HEK293T (cell line): ENCODE results near the gene AKT1.

Experiments
- CTCF ChIA-PET: fragments of 350-600 bp; formaldehyde crosslinking; extraction: SDS; loops from one replicate; lab custom pipeline; 2021; ENCODE audit warnings: antibody characterized with exemption, inconsistent platforms; lab: Yijun Ruan, JAX
- POLR2A ChIA-PET: fragments of 350-600 bp; formaldehyde crosslinking; extraction: SDS; loops from one replicate; lab custom pipeline; 2020; ENCODE audit warnings: antibody characterized with exemption, inconsistent platforms; lab: Yijun Ruan, JAX
- DNase-seq: peaks from one replicate; pipeline ENCODE4 v3.0.0; 2012; ENCODE audit warnings: mixed read lengths; ENCODE audit errors: extremely low spot score
- ARNT ChIP-seq: fragments of 450-650 bp; IDR thresholded peaks from 2 replicates; pipeline ENCODE4 v1.6.1; 2017; ENCODE audit warnings: mild to moderate bottlenecking
- BHLHE40 ChIP-seq: fragments of 450-650 bp; IDR thresholded peaks from 2 replicates; pipeline ENCODE4 v1.6.1; 2016; ENCODE audit warnings: mild to moderate bottlenecking, moderate library complexity, borderline replicate concordance
- CTBP1 ChIP-seq: fragments of 450-650 bp; IDR thresholded peaks from 2 replicates; pipeline ENCODE4 v1.6.1; 2016; ENCODE audit warnings: borderline replicate concordance
- ELF4 ChIP-seq: fragments of 450-650 bp; IDR thresholded peaks from 2 replicates; pipeline ENCODE4 v1.6.1; 2017; ENCODE audit warnings: antibody characterized with exemption
- FOXA1 ChIP-seq: fragments of 450-650 bp; IDR thresholded peaks from 2 replicates; pipeline ENCODE4 v1.6.1; 2016; ENCODE audit warnings: mild to moderate bottlenecking
- FOXK2 ChIP-seq: fragments of 450-650 bp; IDR thresholded peaks from 2 replicates; pipeline ENCODE4 v1.6.1; 2016; ENCODE audit warnings: mild to moderate bottlenecking
- FOXM1 ChIP-seq: fragments of 450-650 bp; IDR thresholded peaks from 2 replicates; pipeline ENCODE4 v1.6.1; 2017; ENCODE audit warnings: mild to moderate bottlenecking, borderline replicate concordance
- HDGF ChIP-seq: fragments of 450-650 bp; IDR thresholded peaks from 2 replicates; pipeline ENCODE4 v1.6.1; 2017; ENCODE audit warnings: antibody characterized with exemption, borderline replicate concordance
- L3MBTL2 ChIP-seq: fragments of 450-650 bp; conservative IDR thresholded peaks from 2 replicates; pipeline ENCODE4 v1.6.1; 2016; ENCODE audit warnings: mild to moderate bottlenecking
- LEF1 ChIP-seq: fragments of 450-650 bp; IDR thresholded peaks from 2 replicates; pipeline ENCODE4 v1.6.1; 2017; ENCODE audit warnings: mild to moderate bottlenecking, borderline replicate concordance
- NFRKB ChIP-seq: fragments of 450-650 bp; IDR thresholded peaks from 2 replicates; pipeline ENCODE4 v1.6.1; 2016; ENCODE audit warnings: mild to moderate bottlenecking, moderate library complexity
- SP1 ChIP-seq: fragments of 450-650 bp; IDR thresholded peaks from 2 replicates; pipeline ENCODE4 v1.6.1; 2017
- SUZ12 ChIP-seq: fragments of 450-650 bp; IDR thresholded peaks from 2 replicates; pipeline ENCODE4 v1.6.1; 2016; ENCODE audit warnings: mild to moderate bottlenecking
- TARDBP ChIP-seq: fragments of 450-650 bp; IDR thresholded peaks from 2 replicates; pipeline ENCODE4 v1.6.1; 2016
- ZNF384 ChIP-seq: fragments of 450-650 bp; IDR thresholded peaks from 2 replicates; pipeline ENCODE4 v1.6.1; 2016
- TF ChIP-seq, protein P1 (sequence below): fragments of 450-650 bp; IDR thresholded peaks from 2 replicates; pipeline ENCODE4 v1.6.1; 2016

AKT1 gene

GRCh38 chr14:104794099-104794498, 1.4 kb downstream of the AKT1 start:
- peak; percentile 92 for DNase-seq
- POLR2A ChIA-PET = interaction anchor here (0.8 to 2.0 kb wide), 5 partner anchors 10 to 42 kb away, joined by 3 to 6 read pairs (median 5); partner anchors contain the start of gene SIVA1
- TF ChIP-seq L3MBTL2 (no peak), ELF4 (no peak), HDGF (peak; percentile 9; the same call in 1 of the 2 replicates), BHLHE40 (no peak), ZNF384 (no peak)
- CTCF ChIA-PET = interaction anchor here (1.0 kb wide), 1 partner anchor 25 kb away, joined by 4 read pairs; no protein-coding TSS in a partner anchor

DNA sequence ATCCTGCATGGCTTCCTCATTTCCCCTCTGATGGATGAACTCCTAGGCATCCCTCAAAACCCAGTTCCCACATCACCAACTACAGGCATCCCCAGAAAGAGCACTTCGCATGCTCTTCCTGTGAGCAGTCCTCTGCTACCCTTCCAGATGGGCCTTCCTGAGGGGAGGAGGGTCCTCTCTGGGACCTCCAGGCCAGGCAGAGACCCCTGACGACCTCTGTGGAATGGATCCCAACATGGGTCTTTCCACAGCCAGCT, 1.9 kb downstream of the AKT1 start:
- ChIA-PET POLR2A (interaction anchor here (1.4 to 2.0 kb wide), 2 partner anchors 25 to 41 kb away, joined by 6 read pairs; partner anchors contain the start of gene SIVA1), CTCF (no interaction called here)
- no peak for DNase-seq
- TF ChIP-seq CTBP1 (no peak), TARDBP (no peak)

DNA sequence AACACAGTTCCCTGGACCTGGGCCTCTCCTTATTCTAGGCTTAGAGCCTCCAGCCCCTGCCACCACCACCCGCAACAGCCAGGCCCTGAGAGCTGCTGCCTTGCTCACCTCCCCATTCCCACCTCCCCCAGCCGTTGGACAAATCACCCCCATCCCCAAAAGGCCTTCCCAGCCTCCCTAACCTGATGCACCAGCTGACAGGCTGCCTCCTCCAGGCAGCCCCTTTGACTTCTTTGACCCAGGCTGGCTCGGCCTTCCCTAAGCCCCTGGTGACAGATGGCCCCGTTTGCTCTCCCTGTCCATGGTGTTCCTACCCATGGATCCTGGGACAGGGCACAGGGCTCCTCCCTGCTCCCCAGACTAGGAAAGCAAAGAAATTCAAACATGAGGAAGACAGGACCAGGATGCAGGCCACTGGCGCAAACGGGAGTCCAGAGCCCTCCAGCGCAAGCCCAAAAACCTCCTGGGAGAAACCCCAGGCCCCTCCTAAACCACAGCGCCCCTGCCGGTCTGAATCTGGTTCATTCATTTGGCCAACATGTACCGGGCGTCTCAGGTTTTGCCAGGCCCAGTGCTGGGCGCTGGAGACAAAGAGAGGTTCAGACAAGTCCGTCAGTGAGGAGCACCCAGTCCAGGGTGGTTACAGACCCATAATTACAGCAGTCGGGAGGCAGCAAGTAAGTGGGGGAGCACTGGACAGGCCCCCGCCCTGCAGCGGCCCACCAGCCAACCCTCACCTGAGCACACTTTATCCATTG, 2.4 kb downstream of the AKT1 start:
- CTCF ChIA-PET = no interaction called here
- TF ChIP-seq L3MBTL2 (no peak), ARNT (no peak), FOXK2 (no peak), SP1 (no peak), LEF1 (no peak), NFRKB (no peak), FOXM1 (no peak), ELF4 (no peak), BHLHE40 (no peak), CTBP1 (no peak), ZNF384 (no peak), SUZ12 (no peak), TARDBP (no peak), FOXA1 (no peak), HDGF (no peak)
- TF ChIP-seq, protein P1, sequence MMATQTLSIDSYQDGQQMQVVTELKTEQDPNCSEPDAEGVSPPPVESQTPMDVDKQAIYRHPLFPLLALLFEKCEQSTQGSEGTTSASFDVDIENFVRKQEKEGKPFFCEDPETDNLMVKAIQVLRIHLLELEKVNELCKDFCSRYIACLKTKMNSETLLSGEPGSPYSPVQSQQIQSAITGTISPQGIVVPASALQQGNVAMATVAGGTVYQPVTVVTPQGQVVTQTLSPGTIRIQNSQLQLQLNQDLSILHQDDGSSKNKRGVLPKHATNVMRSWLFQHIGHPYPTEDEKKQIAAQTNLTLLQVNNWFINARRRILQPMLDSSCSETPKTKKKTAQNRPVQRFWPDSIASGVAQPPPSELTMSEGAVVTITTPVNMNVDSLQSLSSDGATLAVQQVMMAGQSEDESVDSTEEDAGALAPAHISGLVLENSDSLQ = no peak
- no peak for DNase-seq
- POLR2A ChIA-PET = interaction anchor here (2.0 kb wide), 1 partner anchor 41 kb away, joined by 6 read pairs; the partner anchor contains the start of gene SIVA1

- TF ChIP-seq ZNF384 (no peak), ELF4 (no peak), SP1 (no peak), BHLHE40 (no peak), L3MBTL2 (no peak), LEF1 (no peak), HDGF (no peak), SUZ12 (no peak), FOXA1 (no peak), FOXM1 (no peak)
- ChIA-PET POLR2A (no interaction called here), CTCF (interaction anchor here (1.0 kb wide), 1 partner anchor 23 kb away, joined by 4 read pairs; no protein-coding TSS in a partner anchor)
- DNase-seq = no peak
These were observed 3.3 kb downstream of the AKT1 start for GRCh38 chr14:104792101-104792884.

DNA sequence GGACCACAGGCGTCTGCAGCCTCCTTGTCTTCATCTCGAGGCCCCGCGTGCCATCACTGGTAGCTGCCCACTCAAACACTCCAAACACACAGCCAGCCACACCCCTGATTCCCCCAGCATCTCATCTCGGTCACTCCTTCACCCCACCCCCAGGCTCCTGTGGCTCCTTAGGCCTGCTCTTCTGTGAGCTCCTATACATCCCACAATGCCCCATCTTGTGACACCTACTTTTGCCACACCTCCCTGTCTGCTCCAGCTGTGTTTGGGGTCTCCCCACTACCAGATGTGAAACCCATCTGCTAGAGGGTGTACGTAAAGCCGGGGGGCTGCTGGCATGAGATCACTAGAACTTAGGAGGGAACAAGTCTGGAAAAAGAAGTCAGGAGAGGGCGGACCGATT, 4.1 kb downstream of the AKT1 start:
- CTCF ChIA-PET = interaction anchor here (1.0 kb wide), 1 partner anchor 23 kb away, joined by 4 read pairs; no protein-coding TSS in a partner anchor
- POLR2A ChIA-PET = interaction anchor here (1.6 kb wide), 1 partner anchor 39 kb away, joined by 4 read pairs; the partner anchor contains the start of gene SIVA1
- DNase-seq = no peak
- no peak for TF ChIP-seq TARDBP
- no peak for TF ChIP-seq NFRKB

DNA sequence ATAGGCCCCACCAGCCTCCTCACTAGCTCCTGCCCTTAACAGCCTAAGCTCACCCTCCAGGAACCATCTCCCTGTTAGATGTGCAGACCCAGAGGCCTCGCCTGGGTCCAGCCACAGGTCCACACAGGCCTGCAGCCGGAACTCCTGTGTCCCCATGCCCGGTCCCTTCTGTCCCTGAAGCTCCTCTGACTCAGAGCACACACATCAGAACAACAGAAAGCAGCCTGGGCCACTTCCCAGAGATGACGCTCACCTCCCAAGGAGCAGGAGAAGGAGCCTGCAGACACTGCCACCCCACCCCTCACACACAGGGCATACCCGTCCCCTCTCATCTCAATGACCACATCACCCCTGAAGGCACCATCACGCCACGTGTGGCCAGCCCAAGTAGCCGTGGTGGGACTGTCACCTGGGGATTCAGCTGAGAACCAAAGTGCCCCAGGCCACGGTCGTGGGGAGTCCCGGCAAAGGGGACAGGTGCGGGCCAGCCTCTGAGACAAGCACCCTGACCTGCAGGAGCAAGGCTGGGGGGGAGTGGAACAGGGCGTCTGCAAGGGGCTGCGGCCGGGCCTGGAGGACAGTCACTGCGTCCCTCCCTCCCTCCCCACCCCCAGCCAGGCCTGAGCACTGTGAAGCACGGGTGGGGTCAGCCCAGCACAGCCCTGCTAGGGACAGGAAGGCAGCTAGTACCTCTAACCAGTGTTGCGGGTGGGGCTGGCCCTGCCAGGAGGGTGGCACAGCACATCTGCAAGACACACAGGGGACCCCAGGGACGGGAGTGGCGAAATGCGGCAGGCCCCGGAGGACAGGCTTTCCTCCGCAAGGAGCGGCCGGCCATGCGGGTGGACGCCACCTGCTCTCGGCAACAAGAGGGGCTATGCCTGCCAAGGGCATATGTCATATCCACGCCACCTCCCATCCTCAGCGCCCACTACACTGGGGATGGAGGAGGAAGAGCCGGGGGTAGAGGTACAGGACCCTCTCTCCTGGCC, 5.5 kb downstream of the AKT1 start:
- ChIA-PET CTCF (no interaction called here), POLR2A (interaction anchor here (1.0 to 1.6 kb wide), 2 partner anchors 37 kb away, joined by 3 to 4 read pairs; partner anchors contain the start of gene SIVA1)
- DNase-seq = no peak
- no peak for TF ChIP-seq CTBP1
- no peak for TF ChIP-seq FOXM1
- TF ChIP-seq FOXA1 = no peak
- TF ChIP-seq, protein P1 = no peak
- no peak for TF ChIP-seq BHLHE40
- TF ChIP-seq LEF1 = no peak
- TF ChIP-seq L3MBTL2 = no peak
- TF ChIP-seq ELF4 = no peak
- TF ChIP-seq ZNF384 = no peak
- TF ChIP-seq TARDBP = no peak
- no peak for TF ChIP-seq FOXK2
- TF ChIP-seq HDGF = no peak
- TF ChIP-seq NFRKB = no peak
- TF ChIP-seq SP1 = no peak
- no peak for TF ChIP-seq ARNT
